Measurements from ENCODE around the gene ABCB8.

ABCB8 gene

GRCh38 chr7:151089893-151090730 is 61.9 kb downstream of the ABCB8 start:
- H3K27me3 ChIP-seq (ENCODE audit: control insufficient read depth, insufficient read depth, low read length), result peaks cover 32% of the 10 kb centered on the region
- peaks cover 21% of the 10 kb centered on the region for H3K4me1 ChIP-seq (ENCODE audit: control insufficient read depth, insufficient read depth, low read length)
- H3K9me3 ChIP-seq (ENCODE audit: control insufficient read depth, insufficient read depth, low read length), result no peaks in the 10 kb centered on the region
- no peaks in the 10 kb centered on the region for H3K36me3 ChIP-seq (ENCODE audit: control insufficient read depth, insufficient read depth, low read length)
- H3K4me3 ChIP-seq (ENCODE audit: low read depth, low read length), result no peak overlapping the region
- no peak overlapping the region for H3K9ac ChIP-seq (ENCODE audit: low read depth, low read length)

DNA sequence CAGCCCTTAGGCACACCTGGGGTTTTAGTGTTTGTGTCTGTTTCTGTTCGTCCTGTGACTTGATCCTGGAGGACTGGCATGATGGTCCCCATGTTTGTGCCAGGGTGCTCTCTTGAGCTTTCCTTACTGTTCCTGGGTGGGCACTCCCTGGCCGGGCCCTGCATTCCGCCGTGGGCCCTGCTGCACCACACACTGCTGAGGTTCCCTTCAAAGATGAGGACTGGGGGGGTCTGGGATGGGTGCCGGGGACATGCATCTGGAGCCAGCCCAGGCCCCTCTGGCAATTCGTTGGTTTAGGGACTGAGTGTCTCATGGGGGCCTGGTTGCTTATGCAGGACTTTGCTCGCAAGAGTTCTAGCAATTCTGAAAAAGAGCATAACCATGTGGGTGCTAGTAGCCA is 62.8 kb downstream of the ABCB8 start:
- no peaks in the 10 kb centered on the region for H3K9me3 ChIP-seq (ENCODE audit: control insufficient read depth, insufficient read depth, low read length)
- peaks cover 17% of the 10 kb centered on the region for H3K4me1 ChIP-seq (ENCODE audit: control insufficient read depth, insufficient read depth, low read length)
- peaks cover 26% of the 10 kb centered on the region for H3K27me3 ChIP-seq (ENCODE audit: control insufficient read depth, insufficient read depth, low read length)
- no peaks in the 10 kb centered on the region for H3K36me3 ChIP-seq (ENCODE audit: control insufficient read depth, insufficient read depth, low read length)
- no peak overlapping the region for H3K4me3 ChIP-seq (ENCODE audit: low read depth, low read length)
- no peak overlapping the region for H3K9ac ChIP-seq (ENCODE audit: low read depth, low read length)

DNA sequence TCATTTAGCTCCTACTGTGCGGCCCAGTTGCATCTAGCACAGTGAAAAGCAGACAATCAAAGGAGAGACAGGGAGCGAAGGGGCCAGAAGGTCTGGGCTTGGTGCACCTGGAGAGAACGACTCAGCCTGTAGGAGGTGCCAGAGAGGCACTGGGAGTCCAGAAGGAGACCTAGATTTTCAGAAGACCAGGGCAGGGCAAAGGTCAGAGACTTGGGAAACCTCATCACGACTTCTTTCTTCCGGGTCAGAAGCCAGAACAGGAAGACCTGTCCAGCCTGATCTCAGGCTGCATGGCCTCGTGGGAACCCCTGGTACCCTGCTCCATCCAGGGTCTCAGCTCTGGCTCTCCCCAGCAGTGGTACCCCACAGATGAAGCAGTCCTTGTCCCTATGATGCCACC is 63.2 kb downstream of the ABCB8 start:
- no peak overlapping the region for H3K4me3 ChIP-seq (ENCODE audit: low read depth, low read length)

DNA sequence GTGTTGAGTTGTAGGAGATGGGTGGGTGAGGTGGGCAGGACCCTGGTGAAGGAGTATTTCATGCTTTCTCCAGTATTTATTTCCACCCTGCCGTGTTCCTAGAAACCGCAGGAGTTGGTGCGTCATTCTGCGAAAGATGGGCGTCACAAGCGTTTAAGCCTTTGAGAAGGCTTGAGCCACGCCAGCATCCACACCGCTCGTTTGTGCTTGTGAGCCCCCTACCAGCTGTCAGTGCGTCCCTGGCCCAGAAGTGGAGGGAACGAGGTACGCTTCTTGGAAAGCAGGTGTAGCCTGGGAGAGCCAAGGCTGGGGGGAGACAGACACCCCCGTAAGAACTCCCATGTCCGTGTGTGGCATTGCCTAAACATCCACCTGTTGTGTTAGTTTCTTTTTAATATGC is 63.7 kb downstream of the ABCB8 start:
- H3K27me3 ChIP-seq (ENCODE audit: control insufficient read depth, insufficient read depth, low read length), result peaks cover 25% of the 10 kb centered on the region
- H3K9me3 ChIP-seq (ENCODE audit: control insufficient read depth, insufficient read depth, low read length), result no peaks in the 10 kb centered on the region
- H3K4me1 ChIP-seq (ENCODE audit: control insufficient read depth, insufficient read depth, low read length), result peaks cover 17% of the 10 kb centered on the region
- no peak overlapping the region for H3K9ac ChIP-seq (ENCODE audit: low read depth, low read length)
- no peak overlapping the region for H3K4me3 ChIP-seq (ENCODE audit: low read depth, low read length)
- no peaks in the 10 kb centered on the region for H3K36me3 ChIP-seq (ENCODE audit: control insufficient read depth, insufficient read depth, low read length)

More for the DNA sequence above, 63.2 kb downstream of the ABCB8 start:
- Histone ChIP-seq H3K36me3 (ENCODE audit: control insufficient read depth, insufficient read depth, low read length) (no peaks in the 10 kb centered on the region), H3K9me3 (ENCODE audit: control insufficient read depth, insufficient read depth, low read length) (no peaks in the 10 kb centered on the region), H3K4me1 (ENCODE audit: control insufficient read depth, insufficient read depth, low read length) (peaks cover 17% of the 10 kb centered on the region), H3K9ac (ENCODE audit: low read depth, low read length) (no peak overlapping the region), H3K27me3 (ENCODE audit: control insufficient read depth, insufficient read depth, low read length) (peaks cover 26% of the 10 kb centered on the region)

DNA sequence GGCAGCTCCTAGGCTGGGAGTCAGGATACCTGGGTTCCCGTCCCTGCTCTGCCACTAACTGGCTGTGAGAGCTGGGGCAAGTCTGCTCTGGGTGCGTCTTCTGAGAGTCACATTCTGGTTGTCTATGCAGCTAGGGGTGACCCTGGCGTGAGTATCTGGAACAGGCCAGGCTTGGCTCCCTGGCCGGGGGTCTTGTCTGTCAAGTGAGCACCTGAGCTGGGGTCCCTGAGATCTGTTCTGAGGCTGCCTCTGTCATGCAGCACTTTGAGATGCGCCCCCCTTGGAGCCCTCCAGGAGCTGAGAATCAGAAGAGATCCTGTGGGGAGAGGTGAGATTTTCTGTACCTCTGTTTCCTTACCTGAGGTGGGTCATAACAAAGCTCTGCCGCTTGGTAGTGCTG is 65.5 kb downstream of the ABCB8 start:
- H3K27me3 ChIP-seq (ENCODE audit: control insufficient read depth, insufficient read depth, low read length), result peaks cover 9% of the 10 kb centered on the region
- H3K9ac ChIP-seq (ENCODE audit: low read depth, low read length), result no peak overlapping the region
- no peak overlapping the region for H3K4me3 ChIP-seq (ENCODE audit: low read depth, low read length)
- H3K9me3 ChIP-seq (ENCODE audit: control insufficient read depth, insufficient read depth, low read length), result no peaks in the 10 kb centered on the region
- H3K4me1 ChIP-seq (ENCODE audit: control insufficient read depth, insufficient read depth, low read length), result peaks cover 10% of the 10 kb centered on the region
- H3K36me3 ChIP-seq (ENCODE audit: control insufficient read depth, insufficient read depth, low read length), result no peaks in the 10 kb centered on the region

GRCh38 chr7:151094675-151095074 is 66.4 kb downstream of the ABCB8 start:
- Histone ChIP-seq H3K36me3 (ENCODE audit: control insufficient read depth, insufficient read depth, low read length) (no peaks in the 10 kb centered on the region), H3K4me1 (ENCODE audit: control insufficient read depth, insufficient read depth, low read length) (peaks cover 2% of the 10 kb centered on the region), H3K4me3 (ENCODE audit: low read depth, low read length) (no peak overlapping the region), H3K27me3 (ENCODE audit: control insufficient read depth, insufficient read depth, low read length) (peaks cover 2% of the 10 kb centered on the region), H3K9ac (ENCODE audit: low read depth, low read length) (no peak overlapping the region), H3K9me3 (ENCODE audit: control insufficient read depth, insufficient read depth, low read length) (no peaks in the 10 kb centered on the region)

DNA sequence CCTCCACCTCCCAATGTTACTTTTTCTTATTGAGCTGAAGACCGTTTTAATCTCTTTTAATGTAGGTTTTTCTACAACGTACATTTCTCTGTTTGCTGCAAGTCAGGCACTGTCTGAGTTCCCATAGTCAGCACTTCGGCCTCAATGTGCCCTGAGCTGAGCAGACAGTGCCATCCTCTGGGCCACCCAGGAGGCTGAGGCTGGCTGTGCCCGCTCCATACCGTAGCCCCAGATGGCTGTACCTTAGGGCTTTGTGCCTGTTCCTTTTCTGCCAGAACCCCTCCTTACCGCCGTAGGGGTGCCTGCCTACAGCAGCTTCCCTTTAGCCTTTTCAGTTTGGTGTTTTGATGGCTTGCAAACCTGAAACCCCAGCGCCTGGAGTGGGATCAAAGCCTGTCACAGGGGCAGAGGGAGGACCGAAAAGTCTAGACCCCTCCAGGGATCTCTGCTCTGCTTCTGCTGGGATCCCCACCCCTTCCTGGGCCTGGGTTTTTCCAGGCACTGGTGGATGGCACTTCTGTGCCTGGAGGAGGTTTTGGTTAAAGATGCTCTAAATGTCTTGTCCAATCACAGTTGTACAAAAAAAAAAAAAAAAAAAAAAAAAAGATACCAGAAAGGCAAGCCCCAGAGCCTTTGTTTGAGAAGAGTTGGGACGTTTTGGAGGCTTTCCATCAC is 67.0 kb downstream of the ABCB8 start:
- no peaks in the 10 kb centered on the region for H3K36me3 ChIP-seq (ENCODE audit: control insufficient read depth, insufficient read depth, low read length)

DNA sequence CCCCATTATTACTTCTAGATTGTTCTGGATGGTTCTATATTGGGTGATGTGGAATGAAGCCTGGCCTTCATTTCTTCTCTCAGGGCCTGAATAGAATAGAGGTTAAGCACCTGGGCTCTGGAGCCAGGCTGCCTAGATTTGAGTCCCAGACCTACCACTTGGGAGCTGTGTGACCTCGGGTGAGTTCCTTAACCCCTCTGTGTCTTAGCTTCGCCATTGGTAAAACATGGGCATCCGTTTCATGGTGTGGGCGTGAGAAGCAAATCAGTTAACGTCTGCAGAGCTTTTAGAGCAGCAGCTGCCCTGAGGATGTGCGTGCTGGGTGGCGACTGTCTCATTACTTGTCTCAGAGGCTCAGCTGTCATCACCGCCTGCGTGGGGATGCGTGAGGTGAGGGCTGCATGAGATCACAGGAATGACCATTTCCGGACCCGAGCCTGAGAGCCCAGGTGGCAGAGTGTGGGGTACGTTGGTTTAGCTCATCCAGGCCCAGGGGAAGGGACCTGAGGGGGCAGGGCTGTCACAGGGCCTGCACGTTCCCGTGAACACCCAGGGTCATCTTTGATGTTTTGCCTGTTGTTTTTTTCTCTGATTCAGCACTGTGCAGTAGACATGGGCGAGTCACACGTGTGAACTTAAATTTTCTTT is 67.7 kb downstream of the ABCB8 start:
- no peak overlapping the region for H3K4me3 ChIP-seq (ENCODE audit: low read depth, low read length)
- no peaks in the 10 kb centered on the region for H3K36me3 ChIP-seq (ENCODE audit: control insufficient read depth, insufficient read depth, low read length)
- H3K9ac ChIP-seq (ENCODE audit: low read depth, low read length), result no peak overlapping the region

More for the DNA sequence above, 67.0 kb downstream of the ABCB8 start:
- Histone ChIP-seq H3K9ac (ENCODE audit: low read depth, low read length) (no peak overlapping the region), H3K4me1 (ENCODE audit: control insufficient read depth, insufficient read depth, low read length) (no peaks in the 10 kb centered on the region), H3K27me3 (ENCODE audit: control insufficient read depth, insufficient read depth, low read length) (no peaks in the 10 kb centered on the region), H3K4me3 (ENCODE audit: low read depth, low read length) (no peak overlapping the region), H3K9me3 (ENCODE audit: control insufficient read depth, insufficient read depth, low read length) (no peaks in the 10 kb centered on the region)

More for the DNA sequence above, 67.7 kb downstream of the ABCB8 start:
- Histone ChIP-seq H3K4me1 (ENCODE audit: control insufficient read depth, insufficient read depth, low read length) (no peaks in the 10 kb centered on the region), H3K9me3 (ENCODE audit: control insufficient read depth, insufficient read depth, low read length) (no peaks in the 10 kb centered on the region), H3K27me3 (ENCODE audit: control insufficient read depth, insufficient read depth, low read length) (no peaks in the 10 kb centered on the region)
